K562 (cell line): ENCODE results near the gene ILK. TPM values are rescaled to one million over a fixed set of nuclear protein-coding genes. Genes with fewer than 3 reads are reported as not detected.

Experiments used
- BCOR ChIP-seq: fragments of 450-650 bp; IDR thresholded peaks from 2 replicates; pipeline ENCODE4 v1.6.1; 2016
- CBX8 ChIP-seq: fragments of 200-600 bp; sonication (generic); IDR thresholded peaks from 2 replicates; pipeline ENCODE4 v1.6.1; 2012; ENCODE audit warnings: borderline replicate concordance, mixed run types, low read depth, mild to moderate bottlenecking, moderate library complexity, mixed read lengths, low read length, control low read depth, inconsistent platforms; ENCODE audit not compliant: poor library complexity, severe bottlenecking; ENCODE audit errors: extremely low read depth
- JUNB ChIP-seq: fragments of 450-650 bp; formaldehyde crosslinking; conservative IDR thresholded peaks from 2 replicates; pipeline ENCODE4 v1.4.0; 2020; ENCODE audit warnings: mild to moderate bottlenecking
- RBM34 ChIP-seq: fragments of 200-400 bp; formaldehyde crosslinking; IDR thresholded peaks from 2 replicates; pipeline ENCODE4 v1.6.1; 2018; ENCODE audit warnings: low read length, borderline replicate concordance; ENCODE audit not compliant: insufficient read depth
- RCOR1 ChIP-seq, 2 experiments: IDR thresholded peaks; 2 replicates each; pipeline ENCODE4 v1.6.1; 2012; ENCODE audit warnings: low read depth in 2 of 2, low read length in 2 of 2, borderline replicate concordance in 1 of 2, improper control_type of control experiment in 1 of 2
- SMARCA4 ChIP-seq: fragments of 450-650 bp; IDR thresholded peaks from 2 replicates; pipeline ENCODE4 v1.6.1; 2016
- TEAD4 ChIP-seq, 2 experiments: sonication (generic) in 1 of 2; formaldehyde crosslinking in 1 of 2; IDR thresholded peaks; 2 replicates each; pipeline versions ENCODE4 v1.6.1 to v1.8.0; 2012 to 2022; ENCODE audit warnings: borderline replicate concordance in 1 of 2, inconsistent platforms in 1 of 2, low read length in 1 of 2, mild to moderate bottlenecking in 1 of 2, missing genetic modification reagents in 1 of 2
- ZNF41 ChIP-seq: fragments of 250-450 bp; sonication (Bioruptor Pico); conservative IDR thresholded peaks from 2 replicates; pipeline ENCODE4 v1.4.0; 2020; ENCODE audit warnings: mild to moderate bottlenecking
- ZNF444 ChIP-seq: fragments of 250-450 bp; sonication (Bioruptor Pico); IDR thresholded peaks from 2 replicates; pipeline ENCODE4 v1.4.0; 2020; ENCODE audit warnings: mild to moderate bottlenecking, moderate library complexity
- ZSCAN29 ChIP-seq: fragments of 450-650 bp; IDR thresholded peaks from 2 replicates; pipeline ENCODE4 v1.6.1; 2017
- polyA plus RNA-seq, 8 experiments: library from polyadenylated mRNA; depleted of rRNA in 4 of 8; stranded (reverse) in 5 of 8; unstranded in 3 of 8; fragments of >200 nt; fragmentation: Nextera tagmentation in 2 of 8; fragmentation: Illumina TruSeq in 1 of 8; extraction: Ambion mirVana in 2 of 8; extraction: Trizol in 1 of 8; gene quantifications; 2 replicates each; pipeline versions ENCODE4 v1.2.1 to v1.2.3, GENCODE V29; 2011 to 2014; ENCODE audit warnings: inconsistent platforms in 1 of 8, missing spikeins in 1 of 8
- total RNA-seq, 7 experiments: library from RNA; depleted of rRNA in 6 of 7; stranded (reverse); fragments of >200 nt in 6 of 7; fragmentation: Illumina TruSeq in 2 of 7; extraction: Trizol in 2 of 7; gene quantifications; 2 replicates each; pipeline versions ENCODE4 v1.2.1 to v1.2.3, GENCODE V29; 2011 to 2021; ENCODE audit warnings: low replicate concordance in 1 of 7
- TF ChIP-seq, protein P1 (sequence below): fragments of 450-650 bp; IDR thresholded peaks from 2 replicates; pipeline ENCODE4 v1.6.1; 2016; ENCODE audit warnings: mild to moderate bottlenecking, moderate library complexity
- TF ChIP-seq, protein P2 (sequence below): IDR thresholded peaks from 3 replicates; pipeline ENCODE4 v1.6.1; 2011; ENCODE audit warnings: borderline replicate concordance, mild to moderate bottlenecking, moderate library complexity; ENCODE audit not compliant: insufficient read length; ENCODE audit errors: extremely low read depth
- TF ChIP-seq, protein P3 (sequence below): sonication (generic); formaldehyde crosslinking; IDR thresholded peaks from 2 replicates; pipeline ENCODE4 v1.8.0; 2022; ENCODE audit warnings: missing genetic modification reagents, mild to moderate bottlenecking, borderline replicate concordance

The ILK gene
- total and polyA plus RNA-seq, 9 of the 15 experiments (the other 6 are each of a cell fraction or from before 2014, with no cell fraction given) = 43.3 to 95.9 (median 58.9) TPM

DNA sequence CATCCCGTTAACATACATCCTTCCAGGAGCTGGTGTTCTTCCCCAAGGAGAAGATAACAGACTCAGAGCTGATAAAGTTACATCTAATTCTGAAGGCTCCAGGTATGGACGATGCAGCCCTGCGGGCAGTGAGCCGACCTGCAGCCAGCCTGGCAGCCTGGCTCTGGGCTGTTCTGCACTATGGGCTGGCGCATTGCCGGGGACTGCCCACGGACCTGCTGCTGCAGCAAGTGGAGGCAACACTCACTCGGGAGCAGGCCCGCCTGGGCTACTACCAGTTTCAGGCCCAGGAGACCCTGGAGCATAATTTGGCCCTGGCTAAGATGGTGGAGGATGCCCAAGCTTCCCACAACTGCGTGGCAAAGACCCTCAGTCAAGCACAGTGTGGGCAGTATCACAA is 39.9 kb upstream of the ILK start (continued):
- TF ChIP-seq, protein P1, sequence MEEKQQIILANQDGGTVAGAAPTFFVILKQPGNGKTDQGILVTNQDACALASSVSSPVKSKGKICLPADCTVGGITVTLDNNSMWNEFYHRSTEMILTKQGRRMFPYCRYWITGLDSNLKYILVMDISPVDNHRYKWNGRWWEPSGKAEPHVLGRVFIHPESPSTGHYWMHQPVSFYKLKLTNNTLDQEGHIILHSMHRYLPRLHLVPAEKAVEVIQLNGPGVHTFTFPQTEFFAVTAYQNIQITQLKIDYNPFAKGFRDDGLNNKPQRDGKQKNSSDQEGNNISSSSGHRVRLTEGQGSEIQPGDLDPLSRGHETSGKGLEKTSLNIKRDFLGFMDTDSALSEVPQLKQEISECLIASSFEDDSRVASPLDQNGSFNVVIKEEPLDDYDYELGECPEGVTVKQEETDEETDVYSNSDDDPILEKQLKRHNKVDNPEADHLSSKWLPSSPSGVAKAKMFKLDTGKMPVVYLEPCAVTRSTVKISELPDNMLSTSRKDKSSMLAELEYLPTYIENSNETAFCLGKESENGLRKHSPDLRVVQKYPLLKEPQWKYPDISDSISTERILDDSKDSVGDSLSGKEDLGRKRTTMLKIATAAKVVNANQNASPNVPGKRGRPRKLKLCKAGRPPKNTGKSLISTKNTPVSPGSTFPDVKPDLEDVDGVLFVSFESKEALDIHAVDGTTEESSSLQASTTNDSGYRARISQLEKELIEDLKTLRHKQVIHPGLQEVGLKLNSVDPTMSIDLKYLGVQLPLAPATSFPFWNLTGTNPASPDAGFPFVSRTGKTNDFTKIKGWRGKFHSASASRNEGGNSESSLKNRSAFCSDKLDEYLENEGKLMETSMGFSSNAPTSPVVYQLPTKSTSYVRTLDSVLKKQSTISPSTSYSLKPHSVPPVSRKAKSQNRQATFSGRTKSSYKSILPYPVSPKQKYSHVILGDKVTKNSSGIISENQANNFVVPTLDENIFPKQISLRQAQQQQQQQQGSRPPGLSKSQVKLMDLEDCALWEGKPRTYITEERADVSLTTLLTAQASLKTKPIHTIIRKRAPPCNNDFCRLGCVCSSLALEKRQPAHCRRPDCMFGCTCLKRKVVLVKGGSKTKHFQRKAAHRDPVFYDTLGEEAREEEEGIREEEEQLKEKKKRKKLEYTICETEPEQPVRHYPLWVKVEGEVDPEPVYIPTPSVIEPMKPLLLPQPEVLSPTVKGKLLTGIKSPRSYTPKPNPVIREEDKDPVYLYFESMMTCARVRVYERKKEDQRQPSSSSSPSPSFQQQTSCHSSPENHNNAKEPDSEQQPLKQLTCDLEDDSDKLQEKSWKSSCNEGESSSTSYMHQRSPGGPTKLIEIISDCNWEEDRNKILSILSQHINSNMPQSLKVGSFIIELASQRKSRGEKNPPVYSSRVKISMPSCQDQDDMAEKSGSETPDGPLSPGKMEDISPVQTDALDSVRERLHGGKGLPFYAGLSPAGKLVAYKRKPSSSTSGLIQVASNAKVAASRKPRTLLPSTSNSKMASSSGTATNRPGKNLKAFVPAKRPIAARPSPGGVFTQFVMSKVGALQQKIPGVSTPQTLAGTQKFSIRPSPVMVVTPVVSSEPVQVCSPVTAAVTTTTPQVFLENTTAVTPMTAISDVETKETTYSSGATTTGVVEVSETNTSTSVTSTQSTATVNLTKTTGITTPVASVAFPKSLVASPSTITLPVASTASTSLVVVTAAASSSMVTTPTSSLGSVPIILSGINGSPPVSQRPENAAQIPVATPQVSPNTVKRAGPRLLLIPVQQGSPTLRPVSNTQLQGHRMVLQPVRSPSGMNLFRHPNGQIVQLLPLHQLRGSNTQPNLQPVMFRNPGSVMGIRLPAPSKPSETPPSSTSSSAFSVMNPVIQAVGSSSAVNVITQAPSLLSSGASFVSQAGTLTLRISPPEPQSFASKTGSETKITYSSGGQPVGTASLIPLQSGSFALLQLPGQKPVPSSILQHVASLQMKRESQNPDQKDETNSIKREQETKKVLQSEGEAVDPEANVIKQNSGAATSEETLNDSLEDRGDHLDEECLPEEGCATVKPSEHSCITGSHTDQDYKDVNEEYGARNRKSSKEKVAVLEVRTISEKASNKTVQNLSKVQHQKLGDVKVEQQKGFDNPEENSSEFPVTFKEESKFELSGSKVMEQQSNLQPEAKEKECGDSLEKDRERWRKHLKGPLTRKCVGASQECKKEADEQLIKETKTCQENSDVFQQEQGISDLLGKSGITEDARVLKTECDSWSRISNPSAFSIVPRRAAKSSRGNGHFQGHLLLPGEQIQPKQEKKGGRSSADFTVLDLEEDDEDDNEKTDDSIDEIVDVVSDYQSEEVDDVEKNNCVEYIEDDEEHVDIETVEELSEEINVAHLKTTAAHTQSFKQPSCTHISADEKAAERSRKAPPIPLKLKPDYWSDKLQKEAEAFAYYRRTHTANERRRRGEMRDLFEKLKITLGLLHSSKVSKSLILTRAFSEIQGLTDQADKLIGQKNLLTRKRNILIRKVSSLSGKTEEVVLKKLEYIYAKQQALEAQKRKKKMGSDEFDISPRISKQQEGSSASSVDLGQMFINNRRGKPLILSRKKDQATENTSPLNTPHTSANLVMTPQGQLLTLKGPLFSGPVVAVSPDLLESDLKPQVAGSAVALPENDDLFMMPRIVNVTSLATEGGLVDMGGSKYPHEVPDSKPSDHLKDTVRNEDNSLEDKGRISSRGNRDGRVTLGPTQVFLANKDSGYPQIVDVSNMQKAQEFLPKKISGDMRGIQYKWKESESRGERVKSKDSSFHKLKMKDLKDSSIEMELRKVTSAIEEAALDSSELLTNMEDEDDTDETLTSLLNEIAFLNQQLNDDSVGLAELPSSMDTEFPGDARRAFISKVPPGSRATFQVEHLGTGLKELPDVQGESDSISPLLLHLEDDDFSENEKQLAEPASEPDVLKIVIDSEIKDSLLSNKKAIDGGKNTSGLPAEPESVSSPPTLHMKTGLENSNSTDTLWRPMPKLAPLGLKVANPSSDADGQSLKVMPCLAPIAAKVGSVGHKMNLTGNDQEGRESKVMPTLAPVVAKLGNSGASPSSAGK = no peak
- TF ChIP-seq, protein P2, sequence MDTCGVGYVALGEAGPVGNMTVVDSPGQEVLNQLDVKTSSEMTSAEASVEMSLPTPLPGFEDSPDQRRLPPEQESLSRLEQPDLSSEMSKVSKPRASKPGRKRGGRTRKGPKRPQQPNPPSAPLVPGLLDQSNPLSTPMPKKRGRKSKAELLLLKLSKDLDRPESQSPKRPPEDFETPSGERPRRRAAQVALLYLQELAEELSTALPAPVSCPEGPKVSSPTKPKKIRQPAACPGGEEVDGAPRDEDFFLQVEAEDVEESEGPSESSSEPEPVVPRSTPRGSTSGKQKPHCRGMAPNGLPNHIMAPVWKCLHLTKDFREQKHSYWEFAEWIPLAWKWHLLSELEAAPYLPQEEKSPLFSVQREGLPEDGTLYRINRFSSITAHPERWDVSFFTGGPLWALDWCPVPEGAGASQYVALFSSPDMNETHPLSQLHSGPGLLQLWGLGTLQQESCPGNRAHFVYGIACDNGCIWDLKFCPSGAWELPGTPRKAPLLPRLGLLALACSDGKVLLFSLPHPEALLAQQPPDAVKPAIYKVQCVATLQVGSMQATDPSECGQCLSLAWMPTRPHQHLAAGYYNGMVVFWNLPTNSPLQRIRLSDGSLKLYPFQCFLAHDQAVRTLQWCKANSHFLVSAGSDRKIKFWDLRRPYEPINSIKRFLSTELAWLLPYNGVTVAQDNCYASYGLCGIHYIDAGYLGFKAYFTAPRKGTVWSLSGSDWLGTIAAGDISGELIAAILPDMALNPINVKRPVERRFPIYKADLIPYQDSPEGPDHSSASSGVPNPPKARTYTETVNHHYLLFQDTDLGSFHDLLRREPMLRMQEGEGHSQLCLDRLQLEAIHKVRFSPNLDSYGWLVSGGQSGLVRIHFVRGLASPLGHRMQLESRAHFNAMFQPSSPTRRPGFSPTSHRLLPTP = no peak
- TF ChIP-seq ZSCAN29 (no peak), BCOR (no peak), ZNF444 (CRISPR knock-in tag) (no peak), TEAD4 (IDR thresholded peaks at IDR 0.05; ENCODE audit: low read length) (no peak), TEAD4 (CRISPR knock-in tag; IDR thresholded peaks at IDR 0.05; ENCODE audit: borderline replicate concordance) (no peak), CBX8 (no peak), JUNB (CRISPR knock-in tag) (no peak), SMARCA4 (no peak), RBM34 (no peak), RCOR1 (IDR thresholded peaks at IDR 0.05; ENCODE audit: borderline replicate concordance in 1 of 2, low read depth in 2 of 2, low read length in 2 of 2) (no peak), ZNF41 (no peak)
- TF ChIP-seq, protein P3, sequence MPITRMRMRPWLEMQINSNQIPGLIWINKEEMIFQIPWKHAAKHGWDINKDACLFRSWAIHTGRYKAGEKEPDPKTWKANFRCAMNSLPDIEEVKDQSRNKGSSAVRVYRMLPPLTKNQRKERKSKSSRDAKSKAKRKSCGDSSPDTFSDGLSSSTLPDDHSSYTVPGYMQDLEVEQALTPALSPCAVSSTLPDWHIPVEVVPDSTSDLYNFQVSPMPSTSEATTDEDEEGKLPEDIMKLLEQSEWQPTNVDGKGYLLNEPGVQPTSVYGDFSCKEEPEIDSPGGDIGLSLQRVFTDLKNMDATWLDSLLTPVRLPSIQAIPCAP = no peak
